Stomach (tissue), 4 donors: ENCODE data around the gene PAK5.

Experiments used
- CTCF ChIP-seq, 7 experiments: fragments of 450-650 bp in 4 of 7; fragments of 200-600 bp in 3 of 7; sonication (generic) in 3 of 7; IDR thresholded peaks; one replicate each; pipeline ENCODE4 v1.5.1; 2016 to 2019; ENCODE audit warnings: antibody characterized with exemption in 7 of 7, control low read depth in 2 of 7, mild to moderate bottlenecking in 1 of 7
- POLR2AphosphoS5 ChIP-seq, 3 donors: sonication (generic); formaldehyde crosslinking; IDR thresholded peaks; one replicate each; pipeline ENCODE4 v1.6.1; 2016; ENCODE audit warnings: antibody characterized with exemption in 3 of 3

- no peak for TF ChIP-seq CTCF (IDR thresholded peaks at IDR 0.05)
- TF ChIP-seq POLR2AphosphoS5 (IDR thresholded peaks at IDR 0.05) = no peak
These were observed 255.7 kb downstream of the PAK5 start for GRCh38 chr20:9583151-9583550.
